Glomerular endothelial cell (primary cell): ENCODE measurements around the gene RAP1B. TPM values are rescaled to one million over a fixed set of nuclear protein-coding genes. Genes with fewer than 3 reads are reported as not detected.
"Not testable (repeated sequence)": the region's sequence is repeated elsewhere in the genome, so short reads cannot be mapped to it uniquely, and the experiment has no call there.

Experiments used
- DNase-seq: peaks from one replicate; pipeline ENCODE4 v3.0.0-alpha.2; 2011; ENCODE audit warnings: low read depth, low spot score; ENCODE audit errors: extremely low read depth
- total RNA-seq: library from RNA; depleted of rRNA; stranded (reverse); fragments of >200 nt; gene quantifications from 2 replicates; pipeline ENCODE4 v1.2.3, GENCODE V29; 2015

Gene RAP1B
- total RNA-seq, 1 donor from 2014 or later = 301 TPM

DNA sequence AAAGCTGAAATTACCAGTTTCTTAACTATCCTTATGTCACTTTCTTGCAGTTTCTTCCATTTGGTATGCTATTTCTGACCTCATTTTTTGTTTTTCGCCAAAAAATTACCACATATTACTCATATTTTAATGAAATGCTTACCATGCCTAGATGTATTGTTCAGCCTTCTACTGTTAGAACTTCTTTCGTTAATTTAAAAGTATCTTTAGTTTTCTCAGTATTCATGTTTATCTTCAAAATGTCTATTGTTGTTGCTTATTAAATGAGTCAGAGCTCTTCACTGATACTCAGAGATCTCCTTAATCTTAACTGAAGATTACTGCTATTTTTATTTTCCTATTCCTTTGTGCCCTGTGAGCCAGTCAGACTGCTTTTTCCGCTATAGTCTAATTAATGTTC is 20.5 kb downstream of the RAP1B start:
- DNase-seq = no peak

DNA sequence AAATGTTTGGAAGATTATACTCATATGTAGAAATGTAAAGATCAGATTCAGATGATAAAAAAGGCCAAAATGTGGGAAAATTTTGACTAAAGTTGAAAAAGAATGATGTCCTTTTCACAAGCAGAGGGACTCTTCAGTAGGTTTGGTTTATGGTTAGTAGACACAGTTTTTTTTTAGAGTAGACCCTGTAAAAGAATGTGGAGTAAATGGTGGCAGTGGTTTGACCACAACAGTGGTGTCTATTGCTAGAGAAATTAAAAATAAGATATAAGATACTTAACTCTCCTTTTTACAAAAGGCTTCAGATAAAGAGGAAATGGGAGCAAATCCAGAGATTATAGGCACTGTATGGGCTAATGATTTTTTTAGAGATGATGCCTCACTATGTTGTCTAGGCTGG is 21.8 kb downstream of the RAP1B start:
- no peak for DNase-seq

DNA sequence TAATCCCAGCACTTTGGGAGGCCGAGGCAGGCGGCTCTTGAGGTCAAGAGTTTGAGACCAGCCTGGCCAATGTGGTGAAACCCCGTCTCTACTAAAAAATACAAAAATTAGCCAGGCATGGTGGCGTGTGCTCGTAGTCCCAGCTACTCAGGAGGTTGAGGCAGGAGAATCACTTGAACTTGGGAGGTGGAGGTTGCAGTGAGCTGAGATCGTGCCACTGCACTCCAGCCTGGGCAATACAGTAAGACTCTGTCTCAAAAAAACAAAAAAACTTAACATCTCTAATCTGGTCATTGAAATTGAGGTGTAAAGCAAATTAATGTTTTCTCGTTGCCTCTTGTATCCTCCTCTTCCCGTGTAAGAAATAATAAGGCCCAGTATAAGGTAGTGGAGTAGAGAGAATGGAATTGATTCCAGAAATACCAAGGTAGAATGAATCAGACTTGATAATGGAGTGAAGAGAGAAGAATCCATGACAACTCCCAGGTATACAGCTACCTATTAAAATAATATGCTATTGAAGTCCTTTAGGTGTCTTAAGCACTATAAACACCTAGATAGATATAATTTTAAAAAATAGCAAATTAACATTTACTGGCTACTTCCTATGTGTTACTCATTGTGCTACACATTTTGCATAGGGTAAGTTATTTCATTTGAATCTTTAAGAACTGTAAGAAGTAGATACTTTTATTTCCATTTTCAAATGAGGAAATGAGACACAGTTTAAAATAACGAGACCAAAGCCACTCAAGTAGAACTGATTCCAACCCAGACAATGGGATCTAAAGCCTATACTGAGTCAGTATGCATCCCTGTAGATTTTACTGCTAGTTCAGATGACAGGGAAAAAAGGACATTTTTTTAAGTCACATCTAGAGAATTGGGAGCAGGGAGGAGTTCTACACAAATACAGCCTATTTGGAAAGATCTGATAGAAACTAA is 23.2 kb downstream of the RAP1B start:
- DNase-seq = no peak

DNA sequence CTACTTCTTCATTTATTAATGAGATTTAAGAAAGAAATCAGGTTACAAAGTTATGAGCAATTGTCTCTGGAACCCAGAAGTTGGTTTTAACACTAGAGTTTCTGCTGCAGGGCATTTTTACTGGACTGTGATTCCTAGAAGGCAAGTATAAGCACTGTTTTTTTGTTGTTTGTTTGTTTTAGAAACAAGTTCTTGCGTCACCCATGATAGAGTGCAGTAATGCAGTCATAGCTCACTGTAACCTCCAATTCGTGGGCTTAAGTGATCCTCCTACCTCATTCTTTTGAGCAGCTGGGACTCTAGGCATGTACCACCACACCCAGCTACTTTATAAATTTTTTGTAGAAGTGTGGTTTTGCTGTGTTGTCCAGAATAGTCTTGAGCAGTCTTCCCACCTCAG is 25.6 kb downstream of the RAP1B start:
- no peak for DNase-seq

DNA sequence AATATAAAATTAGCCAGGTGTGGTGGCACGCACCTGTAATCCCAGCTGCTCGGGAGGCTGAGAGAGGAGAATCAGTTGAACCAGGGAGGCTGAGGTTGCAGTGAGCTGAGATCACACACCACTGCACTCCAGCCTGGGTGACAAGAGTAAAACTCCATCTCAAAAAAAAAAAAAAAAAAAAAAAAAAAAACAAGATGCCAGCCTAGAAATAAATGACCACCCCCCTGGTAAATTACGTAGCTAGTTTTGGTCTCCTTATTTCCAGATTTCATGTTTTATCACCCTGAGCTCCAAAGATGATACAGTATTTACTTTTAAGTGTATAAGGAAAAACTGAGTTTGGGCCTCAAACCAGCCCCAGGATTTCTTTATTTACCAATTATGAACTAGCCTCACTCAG is 26.7 kb downstream of the RAP1B start:
- not testable (repeated sequence) for DNase-seq

DNA sequence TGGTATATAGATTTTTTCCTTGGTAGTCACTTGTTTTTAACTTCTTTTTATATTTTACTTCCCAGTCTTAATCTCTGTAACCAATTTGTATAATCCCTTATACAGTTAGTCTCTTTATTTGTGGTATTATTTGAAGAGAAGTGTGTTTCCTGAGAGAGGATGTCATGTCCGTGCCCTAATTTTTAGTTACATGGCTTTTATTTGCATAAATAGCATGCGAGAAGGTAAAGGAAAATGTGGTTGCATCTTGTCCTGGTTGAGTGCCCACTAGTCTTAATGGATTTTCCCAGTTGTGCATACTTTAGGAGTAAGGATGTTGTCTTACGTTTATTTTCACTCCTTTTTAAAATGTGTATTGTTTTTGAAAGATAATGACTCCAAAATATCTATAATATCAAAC is 27.5 kb downstream of the RAP1B start:
- DNase-seq = no peak

DNA sequence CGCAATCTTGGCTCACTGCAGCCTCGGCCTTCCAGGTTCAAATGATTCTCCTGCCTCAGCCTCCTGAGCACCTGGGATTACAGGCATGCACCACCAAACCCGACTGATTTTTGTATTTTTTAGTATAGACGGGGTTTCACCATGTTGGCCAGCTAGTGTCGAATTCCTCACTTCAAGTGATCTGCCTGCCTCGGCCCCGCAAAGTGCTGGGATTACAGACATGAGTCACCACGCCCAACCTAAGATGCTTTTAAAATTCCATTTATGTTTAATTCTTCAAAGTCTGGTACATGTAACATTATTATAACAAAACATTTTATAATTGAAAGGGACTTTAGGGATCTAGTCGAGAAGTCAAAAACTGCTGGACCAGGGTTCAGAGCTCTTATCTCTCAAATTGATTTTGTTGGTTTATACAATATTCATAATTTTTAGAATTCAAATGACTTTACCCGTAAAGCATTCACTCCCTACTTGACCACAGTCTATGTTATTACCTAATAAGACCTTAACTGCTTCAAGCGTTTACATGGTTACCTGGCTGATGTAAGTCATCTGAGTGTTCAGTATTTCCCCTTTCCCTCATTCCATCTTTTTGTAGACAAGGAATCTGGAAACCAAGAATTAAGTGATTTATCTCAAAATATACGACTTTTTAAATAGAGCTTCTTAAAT is 28.2 kb downstream of the RAP1B start:
- no peak for DNase-seq

DNA sequence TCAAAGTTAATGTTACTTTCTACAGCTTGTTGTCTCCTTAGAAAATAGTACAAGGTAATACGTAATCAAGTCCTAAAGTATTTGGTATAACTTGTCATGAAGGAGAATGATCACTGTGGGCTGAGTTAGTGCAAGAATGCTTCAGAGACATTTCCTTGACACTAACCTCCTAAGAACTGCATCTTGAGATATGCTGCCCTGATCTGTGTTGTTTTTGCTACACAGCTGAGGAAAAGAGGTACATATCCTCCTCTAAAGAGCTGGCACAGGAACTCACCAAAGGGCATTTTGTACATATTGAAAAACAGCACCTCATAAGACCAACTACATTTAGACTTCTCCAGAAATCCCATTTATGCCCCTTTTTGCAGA is 28.7 kb downstream of the RAP1B start:
- DNase-seq = no peak

DNA sequence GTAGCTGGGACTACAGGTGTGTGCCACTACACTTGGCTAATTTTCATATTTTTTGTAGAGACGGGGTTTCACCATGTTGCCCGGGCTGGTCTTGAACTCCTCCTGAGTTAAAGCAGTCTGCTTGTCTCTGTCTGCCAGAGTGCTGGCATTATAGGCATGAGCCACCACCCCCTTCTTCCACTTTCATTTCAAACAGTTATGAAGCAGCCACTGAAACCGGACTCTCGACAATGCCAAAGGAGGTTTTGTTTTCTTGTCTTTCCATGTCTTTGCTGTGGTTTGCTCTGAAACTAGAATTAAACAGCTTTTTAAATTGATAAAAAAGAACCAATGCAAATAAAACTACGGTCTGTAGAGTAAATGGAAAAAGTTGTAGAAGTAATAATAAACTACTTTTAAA is 30.4 kb downstream of the RAP1B start:
- no peak for DNase-seq

DNA sequence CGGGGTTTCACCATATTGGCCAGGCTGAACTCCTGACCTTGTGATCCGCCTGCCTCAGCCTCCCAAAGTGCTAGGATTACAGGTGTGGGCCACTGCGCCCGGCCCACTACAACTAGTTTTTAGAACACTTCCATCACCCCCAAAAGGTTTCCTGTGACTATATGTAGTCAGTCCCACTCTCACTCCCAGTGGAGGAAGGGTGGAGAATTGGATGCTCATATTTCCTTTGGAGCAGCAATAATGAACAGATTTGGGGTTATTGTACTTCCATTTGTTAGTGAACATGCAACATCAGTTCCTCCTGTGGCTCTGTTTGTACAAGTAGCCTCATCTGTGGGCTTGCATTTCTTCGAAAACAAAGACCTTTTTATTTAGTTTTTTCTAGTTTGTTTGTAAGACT is 35.8 kb downstream of the RAP1B start:
- DNase-seq = no peak

DNA sequence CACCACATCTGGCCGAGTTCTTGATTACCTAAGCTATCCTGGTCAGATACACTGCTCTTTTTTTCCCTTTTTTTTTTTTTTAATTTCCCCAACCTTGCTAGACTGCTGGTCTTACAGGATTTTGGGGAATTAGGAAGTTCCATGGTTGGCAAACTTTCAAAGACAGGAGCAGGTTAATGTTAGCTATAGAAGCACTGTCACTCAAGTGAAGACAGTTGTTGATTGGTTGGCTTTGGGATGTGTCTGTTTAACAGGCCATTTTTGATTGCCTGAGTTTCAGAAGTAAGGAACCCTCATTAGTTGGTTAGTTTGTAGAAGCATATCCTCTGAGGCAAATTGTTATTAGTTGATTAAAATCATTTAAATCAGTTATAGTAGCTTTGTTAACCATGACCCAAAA is 36.8 kb downstream of the RAP1B start:
- DNase-seq = no peak

DNA sequence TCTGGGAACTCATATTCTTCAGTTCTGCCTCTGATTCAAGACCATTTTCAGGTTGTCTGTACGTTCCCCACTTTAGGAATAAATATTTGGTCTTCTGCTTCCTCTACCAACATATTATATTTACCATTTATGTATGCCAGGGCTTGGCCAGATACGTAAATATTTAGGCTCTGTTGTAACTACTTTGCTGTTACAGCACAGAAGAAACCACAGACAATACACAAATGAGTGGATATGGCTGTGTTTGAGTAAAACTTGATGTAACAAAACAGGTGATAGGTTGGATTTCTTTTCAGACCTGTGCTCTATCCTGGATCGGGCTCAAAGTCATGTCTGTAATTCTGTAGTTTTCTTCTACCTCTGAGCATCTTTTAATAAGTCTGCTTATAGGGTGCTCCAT is 37.5 kb downstream of the RAP1B start:
- DNase-seq = no peak

DNA sequence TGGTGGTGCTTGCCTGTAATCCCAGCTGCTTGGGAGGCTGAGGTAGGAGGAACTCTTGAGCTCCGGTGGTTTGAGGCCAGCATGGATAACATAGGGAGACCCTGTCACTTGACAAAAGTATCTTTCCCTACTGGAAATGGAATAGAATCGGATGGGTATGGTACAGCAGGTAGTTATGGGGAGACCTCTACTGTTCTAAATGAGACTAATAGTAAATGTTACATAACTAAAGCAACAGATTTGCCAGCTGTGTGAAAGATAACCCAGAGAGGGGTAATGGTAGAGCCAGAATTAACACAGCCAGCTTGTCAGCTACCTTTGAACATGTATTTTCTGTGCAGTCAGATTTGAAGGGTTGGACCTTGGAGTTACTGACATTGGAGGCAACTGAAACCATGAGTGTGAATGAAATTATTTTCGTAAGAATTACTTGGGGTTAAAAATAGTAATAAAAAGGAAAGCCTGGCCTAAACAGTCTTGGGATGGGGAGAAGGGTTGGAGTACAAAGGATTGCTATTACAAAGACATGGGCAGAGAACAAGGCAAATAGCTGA is 54.4 kb downstream of the RAP1B start:
- no peak for DNase-seq

DNA sequence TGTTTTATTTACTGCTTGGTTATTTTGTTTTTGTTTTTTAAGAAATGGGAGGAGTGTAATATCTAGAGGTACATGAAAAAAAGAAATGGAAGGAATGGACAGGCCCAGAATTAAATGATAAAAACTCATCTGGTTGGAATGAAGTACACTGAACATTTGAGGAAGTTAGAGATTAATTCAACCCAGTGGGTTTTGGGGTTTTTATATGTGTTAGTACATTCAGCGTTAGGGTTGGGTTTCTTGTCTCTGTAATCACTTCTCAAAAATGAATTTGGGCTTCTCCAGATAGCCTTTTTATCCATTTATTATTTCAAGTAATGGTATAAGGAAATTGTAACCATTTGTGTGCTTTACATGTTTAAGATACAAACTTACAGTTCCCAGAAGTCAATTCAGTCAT is 56.6 kb downstream of the RAP1B start:
- DNase-seq = no peak

DNA sequence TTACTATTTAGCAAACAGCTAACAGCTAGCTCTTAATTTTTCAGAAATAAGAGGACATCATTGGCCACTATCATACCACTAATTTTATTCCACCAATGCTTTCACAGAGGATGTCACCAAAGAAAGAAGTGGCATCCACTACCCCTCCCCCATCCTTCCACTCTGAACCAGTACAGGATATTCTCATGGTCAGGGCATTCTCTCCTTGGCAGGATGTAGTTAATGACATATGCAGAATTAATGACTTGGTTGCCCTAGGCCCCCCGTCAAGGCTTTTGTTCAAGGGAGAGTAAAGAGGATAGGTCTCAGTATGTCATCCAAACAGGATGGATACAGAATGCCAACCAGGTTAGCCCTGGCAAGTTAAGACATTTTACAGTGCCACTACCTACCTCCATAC is 57.2 kb downstream of the RAP1B start:
- no peak for DNase-seq

DNA sequence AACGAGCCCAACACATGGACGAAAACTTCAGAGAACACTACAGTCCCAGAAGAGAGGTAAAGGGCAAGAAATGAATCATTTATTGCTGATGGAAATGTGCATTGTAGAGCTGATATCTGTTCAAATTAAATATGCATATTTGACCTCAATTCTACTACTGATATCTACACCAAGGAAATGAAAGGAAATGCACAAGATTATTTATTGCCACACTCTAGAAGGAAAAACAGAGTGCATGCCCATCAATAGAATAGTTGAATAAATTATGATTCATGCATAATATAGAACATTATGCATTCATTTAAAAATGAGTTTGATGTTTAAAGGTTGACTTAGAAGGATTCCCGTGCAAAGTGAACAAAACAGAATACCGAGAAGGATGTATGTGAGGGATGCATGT is 60.5 kb downstream of the RAP1B start:
- DNase-seq = no peak

DNA sequence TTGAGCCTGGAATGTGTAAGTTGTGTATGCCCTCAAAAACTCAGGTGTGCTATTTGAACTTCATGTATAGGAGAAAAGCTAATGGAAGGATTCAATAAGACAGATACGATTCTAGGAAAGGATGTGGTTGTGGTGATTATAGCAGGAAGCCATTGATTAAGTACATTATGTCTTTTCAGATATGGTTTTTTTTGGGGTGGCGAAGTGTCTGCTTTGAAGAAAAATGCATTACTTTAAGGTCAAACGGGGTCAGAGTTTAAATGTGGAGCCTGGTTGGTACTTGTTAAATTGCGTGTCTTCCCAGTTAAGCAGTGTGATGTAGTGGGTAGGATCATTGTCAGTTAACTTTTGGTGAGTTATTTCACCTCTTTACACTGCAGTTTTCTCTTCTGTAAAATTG is 63.1 kb downstream of the RAP1B start:
- no peak for DNase-seq

DNA sequence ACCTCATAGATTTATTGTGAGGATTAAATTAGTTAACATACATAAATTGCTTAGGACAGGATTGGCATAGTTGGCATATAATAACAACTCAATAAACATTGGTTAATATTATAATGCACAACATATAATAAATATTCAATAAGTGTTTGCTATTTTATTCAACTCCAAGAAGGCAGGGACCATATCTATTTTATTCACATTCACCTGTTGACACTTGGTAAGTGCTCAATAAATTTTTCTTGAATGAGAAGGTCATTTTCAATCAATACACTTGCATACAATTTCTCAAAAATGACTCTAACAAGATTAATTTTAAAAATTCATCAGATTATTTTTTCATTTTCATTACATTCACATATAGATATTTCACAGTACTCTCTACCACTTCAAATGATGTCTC is 63.7 kb downstream of the RAP1B start:
- no peak for DNase-seq

DNA sequence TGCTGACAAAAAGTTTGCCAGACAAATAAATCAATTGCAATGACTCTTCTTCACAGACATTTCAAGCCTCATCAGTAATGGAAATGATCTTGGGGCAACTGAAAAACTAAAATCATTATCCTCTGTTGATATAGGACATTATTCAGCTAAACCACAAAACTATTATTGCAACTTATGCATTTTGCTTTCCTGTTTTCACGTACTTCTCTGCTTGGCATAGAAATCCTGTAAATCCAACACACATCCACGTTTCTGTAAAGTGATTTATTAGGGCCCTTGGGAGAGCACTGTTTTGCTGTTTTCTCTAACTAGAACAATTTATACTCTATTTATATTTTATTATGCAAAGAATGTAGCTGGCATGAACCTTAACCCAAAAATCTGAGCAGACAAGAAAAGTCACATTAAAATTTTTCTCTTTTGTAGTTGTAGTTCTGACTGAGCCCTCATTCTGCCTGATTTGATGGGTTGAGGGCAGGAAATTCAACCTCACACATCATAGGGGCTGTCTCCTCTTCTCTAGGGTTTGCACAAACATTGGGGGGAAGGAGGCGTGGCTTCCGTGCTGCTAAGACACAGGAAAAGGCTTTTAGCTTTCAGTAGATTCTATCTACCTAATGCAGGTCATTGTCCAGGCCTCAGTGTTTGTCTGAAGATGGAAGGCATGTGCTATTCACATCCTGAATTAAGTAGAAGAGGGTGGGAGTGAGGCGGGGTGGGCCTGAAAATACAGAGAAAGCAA is 64.6 kb downstream of the RAP1B start:
- no peak for DNase-seq

DNA sequence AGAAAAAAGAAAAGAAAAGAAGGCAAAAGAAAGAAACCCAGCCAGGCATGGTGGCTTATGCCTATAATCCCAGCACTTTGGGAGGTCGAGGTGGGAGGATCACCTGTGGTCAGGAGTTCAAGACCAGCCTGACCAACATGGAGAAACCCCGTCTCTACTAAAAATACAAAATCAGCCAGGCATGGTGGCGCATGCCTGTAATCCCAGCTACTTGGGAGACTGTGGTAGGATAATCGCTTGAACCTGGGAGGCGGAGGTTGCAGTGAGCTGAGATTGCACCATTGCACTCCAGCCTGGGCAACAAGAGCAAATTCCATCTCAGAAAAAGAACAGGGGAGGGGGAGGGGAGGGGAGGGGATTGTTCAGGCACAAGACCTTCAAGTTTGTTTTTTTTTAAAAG is 66.2 kb downstream of the RAP1B start:
- not testable (repeated sequence) for DNase-seq

DNA sequence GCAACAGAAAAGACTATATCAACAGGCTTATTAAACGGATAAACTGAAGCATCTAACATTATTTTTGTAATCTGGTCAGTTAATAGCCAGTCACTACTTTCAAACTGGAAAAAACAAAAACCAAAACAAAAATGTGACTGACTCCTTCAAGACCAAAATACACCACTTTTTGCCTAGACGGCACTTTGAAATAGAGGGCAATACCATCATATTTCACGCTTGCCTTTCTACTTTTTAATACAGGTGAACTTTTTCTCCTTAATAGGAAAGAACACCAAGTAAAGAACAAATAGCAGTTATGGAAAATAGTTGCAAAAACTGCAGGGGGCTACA is 75.5 kb downstream of the RAP1B start:
- no peak for DNase-seq
